HG03457 (cell line): ENCODE results near the gene ART5.
A peak's percentile ranks its signal among the peaks of the same experiment; 100 is the strongest.
"Not testable (repeated sequence)": the region's sequence is repeated elsewhere in the genome, so short reads cannot be mapped to it uniquely, and the experiment has no call there.

Source experiments
- ATAC-seq: cut with Tn5 transposase; IDR thresholded peaks from one replicate; pipeline ENCODE4 v1.9.1; 2021; ENCODE audit warnings: moderate number of reproducible peaks; ENCODE audit not compliant: unreplicated experiment

The ART5 gene

GRCh38 chr11:3623121-3623520 is 18.7 kb downstream of the ART5 start:
- no peak for ATAC-seq

- ATAC-seq: no peak
Observed at GRCh38 chr11:3622521-3622920, 19.3 kb downstream of the ART5 start.

- no peak for ATAC-seq
Observed at GRCh38 chr11:3617990-3618389, 23.8 kb downstream of the ART5 start.

- no peak for ATAC-seq
Observed at GRCh38 chr11:3616721-3617460, 24.9 kb downstream of the ART5 start.

- no peak for ATAC-seq
Observed at GRCh38 chr11:3615998-3616397, 25.8 kb downstream of the ART5 start.

- ATAC-seq: peak; percentile 86
Observed at GRCh38 chr11:3614742-3615171, 27.0 kb downstream of the ART5 start.

GRCh38 chr11:3613998-3614741 is 27.6 kb downstream of the ART5 start:
- no peak for ATAC-seq

- ATAC-seq: no peak
Observed at GRCh38 chr11:3611976-3612678, 29.7 kb downstream of the ART5 start.

- no peak for ATAC-seq
Observed at GRCh38 chr11:3610846-3611245, 30.9 kb downstream of the ART5 start.

GRCh38 chr11:3609416-3610265 is 32.2 kb downstream of the ART5 start:
- no peak for ATAC-seq

- ATAC-seq: no peak
Observed at GRCh38 chr11:3605771-3606203, 36.0 kb downstream of the ART5 start.

GRCh38 chr11:3605283-3605662 is 36.5 kb downstream of the ART5 start:
- ATAC-seq: no peak

- ATAC-seq: no peak
Observed at GRCh38 chr11:3604167-3604566, 37.6 kb downstream of the ART5 start.

GRCh38 chr11:3600201-3600600 is 41.6 kb downstream of the ART5 start:
- not testable (repeated sequence) for ATAC-seq

- not testable (repeated sequence) for ATAC-seq
Observed at GRCh38 chr11:3597743-3598142, 44.0 kb downstream of the ART5 start.

- not testable (repeated sequence) for ATAC-seq
Observed at GRCh38 chr11:3591326-3591725, 50.5 kb downstream of the ART5 start.

- ATAC-seq: not testable (repeated sequence)
Observed at GRCh38 chr11:3590193-3590592, 51.6 kb downstream of the ART5 start.

GRCh38 chr11:3588776-3589175 is 53.0 kb downstream of the ART5 start:
- ATAC-seq: not testable (repeated sequence)
